H1 (cell line): ENCODE data around the gene SLC9A5. TPM values are rescaled to one million over a fixed set of nuclear protein-coding genes. Genes with fewer than 3 reads are reported as not detected.
A peak's percentile ranks its signal among the peaks of the same experiment; 100 is the strongest.

Experiments used
- CTCF ChIA-PET: fragments of 300-600 bp; sonication (Branson Sonifier 250); formaldehyde crosslinking; loops from one replicate; lab custom pipeline; 2021; ENCODE audit not compliant: partially characterized antibody; lab: Charles Lee
- POLR2A ChIA-PET: fragments of 300-600 bp; sonication (Branson Sonifier 250); formaldehyde crosslinking; loops from one replicate; lab custom pipeline; 2021; ENCODE audit warnings: inconsistent platforms; ENCODE audit not compliant: partially characterized antibody; lab: Charles Lee
- DNase-seq, 2 experiments: peaks; one replicate each; pipeline versions ENCODE4 v3.0.0 to v3.0.0-alpha.2; 2010 to 2022; ENCODE audit warnings: low spot score in 2 of 2, low read depth in 1 of 2, mixed read lengths in 1 of 2
- FAIRE-seq: peaks from 2 replicates; lab custom pipeline; 2011; peaks lifted over from hg19 to GRCh38; lab: Jason Lieb, UNC
- H2AFZ ChIP-seq: 2 replicates; pipeline ENCODE4 v1.8.1; 2012; ENCODE audit warnings: low read length, inconsistent platforms
- H2AK5ac ChIP-seq: 2 replicates; pipeline ENCODE4 v1.6.1; 2013; ENCODE audit warnings: low read depth, low read length
- H2BK120ac ChIP-seq: replicated peaks from 2 replicates; pipeline ENCODE3; 2013; ENCODE audit warnings: low read depth, low read length, inconsistent platforms
- H2BK12ac ChIP-seq: 2 replicates; pipeline ENCODE4 v1.6.1; 2013; ENCODE audit warnings: low read depth, low read length
- H2BK15ac ChIP-seq: 2 replicates; pipeline ENCODE4 v1.6.1; 2013; ENCODE audit warnings: low read length
- H2BK20ac ChIP-seq: 2 replicates; pipeline ENCODE4 v1.6.1; 2013; ENCODE audit warnings: low read length
- H2BK5ac ChIP-seq: 2 replicates; pipeline ENCODE4 v1.6.1; 2013; ENCODE audit warnings: low read depth, low read length
- H3K14ac ChIP-seq: 2 replicates; pipeline ENCODE4 v1.6.1; 2013; ENCODE audit warnings: inconsistent platforms; ENCODE audit not compliant: insufficient read length
- H3K18ac ChIP-seq: 2 replicates; pipeline ENCODE4 v1.6.1; 2013; ENCODE audit warnings: low read length; ENCODE audit errors: extremely low read depth
- H3K23ac ChIP-seq: 2 replicates; pipeline ENCODE4 v1.6.1; 2013; ENCODE audit warnings: inconsistent platforms; ENCODE audit not compliant: insufficient read length
- H3K23me2 ChIP-seq: 2 replicates; pipeline ENCODE4 v1.6.1; 2013; ENCODE audit warnings: low read depth, low read length
- H3K27ac ChIP-seq: 2 replicates; pipeline ENCODE4 v1.6.1; 2011; ENCODE audit warnings: low read depth, low read length, inconsistent platforms
- H3K27me3 ChIP-seq, 4 experiments: replicated peaks in 1 of 4; 1 replicate in 1 of 4; 2 replicates in 3 of 4; pipeline versions ENCODE4 v1.6.1 to v1.8.1; 2011 to 2013; ENCODE audit warnings: low read length in 3 of 4, mild to moderate bottlenecking in 3 of 4, inconsistent platforms in 2 of 4, mixed read lengths in 2 of 4, moderate library complexity in 1 of 4; ENCODE audit not compliant: control insufficient read depth in 3 of 4, insufficient read depth in 3 of 4; ENCODE audit errors: extremely low read depth in 1 of 4
- H3K36me3 ChIP-seq, 4 experiments: 2 replicates each; pipeline versions ENCODE4 v1.6.1 to v1.8.1; 2011 to 2013; ENCODE audit warnings: mild to moderate bottlenecking in 4 of 4, low read length in 3 of 4, moderate library complexity in 2 of 4, control low read depth in 1 of 4, inconsistent platforms in 1 of 4; ENCODE audit not compliant: insufficient read depth in 4 of 4, control insufficient read depth in 2 of 4
- H3K4ac ChIP-seq: replicated peaks from 2 replicates; pipeline ENCODE3; 2013; ENCODE audit warnings: low read length, low read depth, mixed read lengths, inconsistent platforms; ENCODE audit not compliant: insufficient read length
- H3K4me1 ChIP-seq, 4 experiments: replicated peaks in 1 of 4; 1 replicate in 1 of 4; 2 replicates in 3 of 4; pipeline versions ENCODE4 v1.6.1 to v1.8.1; 2011 to 2013; ENCODE audit warnings: low read length in 3 of 4, inconsistent platforms in 2 of 4, mixed read lengths in 1 of 4; ENCODE audit not compliant: insufficient read depth in 4 of 4, control insufficient read depth in 3 of 4
- H3K4me2 ChIP-seq, 2 experiments: 2 replicates each; pipeline versions ENCODE4 v1.6.1 to v1.8.1; 2011 to 2013; ENCODE audit warnings: low read depth in 2 of 2, low read length in 2 of 2, control low read depth in 1 of 2, inconsistent platforms in 1 of 2, mild to moderate bottlenecking in 1 of 2; ENCODE audit not compliant: insufficient read depth in 1 of 2
- H3K4me3 ChIP-seq, 4 experiments: fragments of 200-600, 300-600 bp in 1 of 4; sonication (generic), shearing (Covaris generic), sonication (Bioruptor Twin) in 1 of 4; 2 replicates each; pipeline versions ENCODE4 v1.5.1 to v1.8.1; 2011 to 2016; ENCODE audit warnings: low read length in 4 of 4, low read depth in 3 of 4, control low read depth in 2 of 4, inconsistent platforms in 2 of 4, mild to moderate bottlenecking in 2 of 4, mixed read lengths in 1 of 4, moderate library complexity in 1 of 4; ENCODE audit not compliant: insufficient read depth in 2 of 4; ENCODE audit errors: extremely low read depth in 1 of 4
- H3K56ac ChIP-seq: replicated peaks from 2 replicates; pipeline ENCODE3; 2013; ENCODE audit warnings: low read depth, mild to moderate bottlenecking, mixed read lengths, low read length, inconsistent platforms; ENCODE audit not compliant: insufficient read length
- H3K79me1 ChIP-seq: 2 replicates; pipeline ENCODE4 v1.6.1; 2013; ENCODE audit warnings: low read depth, low read length, control low read depth
- H3K79me2 ChIP-seq, 2 experiments: 2 replicates each; pipeline versions ENCODE4 v1.6.1 to v1.8.1; 2012 to 2013; ENCODE audit warnings: low read length in 2 of 2, mild to moderate bottlenecking in 2 of 2, inconsistent platforms in 1 of 2; ENCODE audit not compliant: insufficient read depth in 2 of 2, control insufficient read depth in 1 of 2
- H3K9ac ChIP-seq, 4 experiments: replicated peaks in 1 of 4; 1 replicate in 1 of 4; 2 replicates in 3 of 4; pipeline versions ENCODE4 v1.6.1 to v1.8.1; 2011 to 2013; ENCODE audit warnings: low read depth in 3 of 4, low read length in 3 of 4, control low read depth in 2 of 4, mild to moderate bottlenecking in 2 of 4, moderate library complexity in 2 of 4, inconsistent platforms in 1 of 4; ENCODE audit errors: extremely low read depth in 1 of 4
- H3K9me3 ChIP-seq, 2 experiments: 2 replicates each; pipeline versions ENCODE4 v1.6.1 to v1.8.1; 2012 to 2013; ENCODE audit warnings: mild to moderate bottlenecking in 2 of 2, moderate library complexity in 2 of 2, control low read depth in 1 of 2, inconsistent platforms in 1 of 2, low read depth in 1 of 2, low read length in 1 of 2, mixed read lengths in 1 of 2; ENCODE audit not compliant: insufficient read depth in 2 of 2
- H4K20me1 ChIP-seq, 2 experiments: replicated peaks in 1 of 2; 2 replicates each; pipeline versions ENCODE3 to v1.8.1; 2011 to 2013; ENCODE audit warnings: inconsistent platforms in 2 of 2, low read length in 2 of 2, mild to moderate bottlenecking in 1 of 2; ENCODE audit not compliant: insufficient read depth in 2 of 2, control insufficient read depth in 1 of 2
- H4K5ac ChIP-seq: 2 replicates; pipeline ENCODE4 v1.6.1; 2013; ENCODE audit warnings: low read length, low read depth, mixed read lengths, inconsistent platforms; ENCODE audit not compliant: insufficient read length
- H4K8ac ChIP-seq: 2 replicates; pipeline ENCODE4 v1.8.0; 2013; ENCODE audit warnings: mild to moderate bottlenecking, moderate library complexity, low read length, inconsistent platforms; ENCODE audit not compliant: insufficient read depth; ENCODE audit errors: extremely low read depth
- H4K91ac ChIP-seq: replicated peaks from 2 replicates; pipeline ENCODE3; 2013; ENCODE audit warnings: low read length, mixed read lengths, inconsistent platforms; ENCODE audit not compliant: insufficient read length
- BACH1 ChIP-seq: IDR thresholded peaks from 2 replicates; pipeline ENCODE4 v1.6.1; 2012; ENCODE audit warnings: low read length, improper control_type of control experiment
- WGBS, 2 experiments: shearing (Covaris generic) in 1 of 2; methylation state at CpG; one replicate each; pipeline versions ENCODE4 v1.1.6 to v1.1.7; 2013 to 2015; ENCODE audit warnings: low lambda C conversion rate in 2 of 2, mixed read lengths in 2 of 2, inconsistent platforms in 1 of 2, low coverage in 1 of 2, missing lambda C conversion rate in 1 of 2; ENCODE audit not compliant: insufficient replicate concordance in 2 of 2, insufficient coverage in 1 of 2, insufficient read length in 1 of 2; ENCODE audit errors: extremely low coverage in 1 of 2, missing lambda C conversion rate in 1 of 2; 5-methylcytosine and 5-hydroxymethylcytosine counted together
- polyA plus RNA-seq, 7 experiments: library from polyadenylated mRNA; depleted of rRNA in 3 of 7; stranded (reverse) in 5 of 7; unstranded in 2 of 7; fragments of >200 nt in 5 of 7; fragments of 200-250 nt in 2 of 7; gene quantifications; 1 replicate in 5 of 7; 2 replicates in 1 of 7; 4 replicates in 1 of 7; pipeline versions ENCODE4 v1.2.1 to v1.2.3, GENCODE V29; 2011 to 2013; ENCODE audit warnings: missing spikeins in 2 of 7, mixed read lengths in 2 of 7
- total RNA-seq: library from RNA; stranded (reverse); fragmentation: NEBNext Ultra II Directional; extraction: Animal tissue kit (Norgen Biotek cat#: 25700); gene quantifications from 2 replicates; pipeline ENCODE4 v1.2.1, GENCODE V29; 2021

Gene SLC9A5
- total and polyA plus RNA-seq, 2 of the 8 experiments (the other 6 are each of a cell fraction or from before 2014, with no cell fraction given): 7.9 to 8.6 TPM

GRCh38 chr16:67227567-67227921, 21.2 kb upstream of the SLC9A5 start:
- no peak overlapping the region for H2AFZ ChIP-seq
- no peak for TF ChIP-seq BACH1
- 35% methylated on average over 12 of the region's 12 CpGs; no CpG with 5 or more reads in 1 of the 2 experiments for WGBS, 2 experiments

More at GRCh38 chr16:67227567-67227921, 21.2 kb upstream of the SLC9A5 start:
- no peak overlapping the region for H3K4ac ChIP-seq
- H3K56ac ChIP-seq: no peak overlapping the region
- H3K79me1 ChIP-seq: no peaks in the 10 kb centered on the region; the same call in 1 of the 2 replicates
- ChIA-PET POLR2A (interaction anchor here (0.9 to 2.7 kb wide), 12 partner anchors 9 to 38 kb away, joined by 3 to 22 read pairs (median 8); partner anchors contain the start of genes EXOC3L1 and FHOD1), CTCF (interaction anchor here (0.5 to 3.9 kb wide), 17 partner anchors 8 to 298 kb away, joined by 3 to 25 read pairs (median 5); partner anchors contain the start of genes ELMO3 and NOL3)
- no peak overlapping the region for H2BK15ac ChIP-seq
- H3K23ac ChIP-seq: no peak overlapping the region
- H3K23me2 ChIP-seq: peaks cover 5% of the 10 kb centered on the region
- no peak overlapping the region for H3K18ac ChIP-seq
- DNase-seq (no peak), FAIRE-seq (no peak)
- peak overlapping the region; percentile 55 to 89 (median 82) for H3K9ac ChIP-seq
- no peak overlapping the region for H2BK120ac ChIP-seq
- H4K5ac ChIP-seq: no peak overlapping the region
- no peak overlapping the region for H4K91ac ChIP-seq
- peaks cover 17 to 36% (median 32%) of the 10 kb centered on the region in 4 experiments; a peak in 7 of 8 replicates for H3K36me3 ChIP-seq
- H3K4me3 ChIP-seq: peak overlapping the region; percentile 83 to 96 (median 94)
- H3K79me2 ChIP-seq: peaks cover 0 to 13% of the 10 kb centered on the region in 2 experiments; a peak in 2 of 4 replicates
- H3K27me3 ChIP-seq: no peaks in the 10 kb centered on the region; a peak in 4 of 7 replicates
- H2BK12ac ChIP-seq: no peak overlapping the region; the same call in 1 of the 2 replicates
- H2BK5ac ChIP-seq: no peak overlapping the region; the same call in 1 of the 2 replicates
- peaks cover 3 to 14% of the 10 kb centered on the region in 2 experiments for H4K20me1 ChIP-seq
- no peak overlapping the region for H3K14ac ChIP-seq
- H2AK5ac ChIP-seq: no peak overlapping the region
- H3K4me2 ChIP-seq: peak overlapping the region; percentile 74 to 82
- no peak overlapping the region for H2BK20ac ChIP-seq
- H3K27ac ChIP-seq: peak overlapping the region; percentile 74
- peak overlapping the region; percentile 98; the same call in 1 of the 2 replicates for H4K8ac ChIP-seq
- peaks cover 0 to 6% (median 3%) of the 10 kb centered on the region in 4 experiments; a peak in 3 of 7 replicates for H3K4me1 ChIP-seq
- H3K9me3 ChIP-seq: no peaks in the 10 kb centered on the region
